GM23338 (cell line): ENCODE measurements around the gene NRXN2.

ENCODE experiments used
- CREB1 ChIP-seq: fragments of 250-450 bp; sonication (Bioruptor Pico); IDR thresholded peaks from 2 replicates; pipeline ENCODE4 v1.5.0; 2020; ENCODE audit warnings: low read depth, mild to moderate bottlenecking, moderate library complexity
- CTCF ChIP-seq, 2 experiments: fragments of 200-600 bp in 1 of 2; sonication (generic) in 1 of 2; conservative IDR thresholded peaks; 2 replicates each; pipeline versions ENCODE4 v1.5.1 to v1.6.1; 2016 to 2017; ENCODE audit warnings: antibody characterized with exemption in 2 of 2, low read depth in 2 of 2, mild to moderate bottlenecking in 2 of 2, moderate library complexity in 1 of 2
- ETS1 ChIP-seq: IDR thresholded peaks from 2 replicates; pipeline ENCODE4 v1.6.1; 2016; ENCODE audit warnings: antibody characterized with exemption
- EZH2 ChIP-seq: fragments of 200-600 bp; sonication (generic); IDR thresholded peaks from one replicate; pipeline ENCODE4 v1.8.0; 2017; ENCODE audit warnings: antibody characterized with exemption, mild to moderate bottlenecking, low read depth; ENCODE audit not compliant: unreplicated experiment
- EZH2phosphoT487 ChIP-seq: fragments of 200-600 bp; sonication (generic); IDR thresholded peaks from one replicate; pipeline ENCODE4 v1.8.1; 2018; ENCODE audit warnings: antibody characterized with exemption; ENCODE audit not compliant: unreplicated experiment
- POLR2AphosphoS5 ChIP-seq: IDR thresholded peaks from 2 replicates; pipeline ENCODE4 v1.6.1; 2016; ENCODE audit warnings: antibody characterized with exemption, low read depth
- REST ChIP-seq: IDR thresholded peaks from one replicate; pipeline ENCODE4 v1.6.1; 2018; ENCODE audit warnings: antibody characterized with exemption; ENCODE audit not compliant: unreplicated experiment
- ZNF114 ChIP-seq: fragments of 250-450 bp; sonication (Bioruptor Pico); IDR thresholded peaks from 2 replicates; pipeline ENCODE4 v1.5.0; 2020; ENCODE audit warnings: mild to moderate bottlenecking, moderate library complexity

- TF ChIP-seq REST (no peak), EZH2 (no peak), CTCF (conservative IDR thresholded peaks at IDR 0.05; ENCODE audit: low read depth in 2 of 2) (no peak), EZH2phosphoT487 (no peak), ETS1 (no peak), ZNF114 (CRISPR knock-in tag) (no peak), POLR2AphosphoS5 (no peak), CREB1 (no peak)
Measured at GRCh38 chr11:64655941-64656601, 66.9 kb downstream of the NRXN2 start.
